ENCODE measurements around the gene KCNC4. TPM values are rescaled to one million over a fixed set of nuclear protein-coding genes. Genes with fewer than 3 reads are reported as not detected.

Gene KCNC4
- total RNA-seq, 4 donors from 2014 or later, result 4.6 to 18.0 (median 9.7) TPM

DNA sequence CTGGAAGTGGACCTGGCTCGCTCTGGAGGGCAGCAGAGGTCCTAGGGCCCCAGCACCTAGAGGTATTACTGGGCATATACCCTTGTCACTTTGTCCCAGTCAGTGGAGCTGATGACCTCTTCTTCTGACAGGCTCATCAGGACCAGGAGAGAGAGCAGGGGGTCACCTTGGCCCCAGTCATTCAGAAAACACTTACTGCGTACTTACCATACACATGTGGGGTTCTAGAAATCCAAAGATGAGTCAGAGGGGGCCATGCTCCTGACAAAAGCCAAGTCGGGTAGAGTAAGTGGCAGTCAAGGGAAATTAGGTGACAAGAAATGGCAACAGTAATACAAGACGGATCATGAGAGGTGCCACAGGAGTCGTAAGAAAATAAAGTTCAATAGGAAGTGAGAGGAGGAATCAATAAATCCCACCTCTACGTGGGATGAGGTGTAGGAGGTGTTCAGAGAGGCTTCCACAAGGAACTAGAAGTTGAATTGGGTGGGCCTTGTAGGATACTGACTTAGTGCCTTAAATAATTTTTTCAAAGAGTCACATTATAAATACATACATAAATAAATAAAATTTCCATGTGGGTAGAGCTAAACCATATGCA is 6.8 kb downstream of the KCNC4 start:
- H3K27me3 ChIP-seq, result no peaks in the 10 kb centered on the region
- WGBS, result 92% methylated on average over 6 of the region's 6 CpGs
- H3K4me3 ChIP-seq, result no peak overlapping the region
- no peak for DNase-seq (ENCODE audit: extremely low spot score)
- H3K36me3 ChIP-seq, result peaks cover 0 to 21% (median 9%) of the 10 kb centered on the region in 4 donors
- TF ChIP-seq EP300 (IDR thresholded peaks at IDR 0.05) (no peak), POLR2A (IDR thresholded peaks at IDR 0.05; ENCODE audit: low read depth) (no peak), POLR2AphosphoS5 (IDR thresholded peaks at IDR 0.05) (no peak)
- TF ChIP-seq, protein P1, sequence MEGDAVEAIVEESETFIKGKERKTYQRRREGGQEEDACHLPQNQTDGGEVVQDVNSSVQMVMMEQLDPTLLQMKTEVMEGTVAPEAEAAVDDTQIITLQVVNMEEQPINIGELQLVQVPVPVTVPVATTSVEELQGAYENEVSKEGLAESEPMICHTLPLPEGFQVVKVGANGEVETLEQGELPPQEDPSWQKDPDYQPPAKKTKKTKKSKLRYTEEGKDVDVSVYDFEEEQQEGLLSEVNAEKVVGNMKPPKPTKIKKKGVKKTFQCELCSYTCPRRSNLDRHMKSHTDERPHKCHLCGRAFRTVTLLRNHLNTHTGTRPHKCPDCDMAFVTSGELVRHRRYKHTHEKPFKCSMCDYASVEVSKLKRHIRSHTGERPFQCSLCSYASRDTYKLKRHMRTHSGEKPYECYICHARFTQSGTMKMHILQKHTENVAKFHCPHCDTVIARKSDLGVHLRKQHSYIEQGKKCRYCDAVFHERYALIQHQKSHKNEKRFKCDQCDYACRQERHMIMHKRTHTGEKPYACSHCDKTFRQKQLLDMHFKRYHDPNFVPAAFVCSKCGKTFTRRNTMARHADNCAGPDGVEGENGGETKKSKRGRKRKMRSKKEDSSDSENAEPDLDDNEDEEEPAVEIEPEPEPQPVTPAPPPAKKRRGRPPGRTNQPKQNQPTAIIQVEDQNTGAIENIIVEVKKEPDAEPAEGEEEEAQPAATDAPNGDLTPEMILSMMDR (IDR thresholded peaks at IDR 0.05), result no peak
- H3K4me1 ChIP-seq, result peaks cover 15 to 45% (median 38%) of the 10 kb centered on the region in 4 donors
- H3K27ac ChIP-seq (replicated peaks in 1 of 4), result no peak overlapping the region
- no peaks in the 10 kb centered on the region for H3K9me3 ChIP-seq
- intact Hi-C loops (cut with DNase I), result no loop called here

DNA sequence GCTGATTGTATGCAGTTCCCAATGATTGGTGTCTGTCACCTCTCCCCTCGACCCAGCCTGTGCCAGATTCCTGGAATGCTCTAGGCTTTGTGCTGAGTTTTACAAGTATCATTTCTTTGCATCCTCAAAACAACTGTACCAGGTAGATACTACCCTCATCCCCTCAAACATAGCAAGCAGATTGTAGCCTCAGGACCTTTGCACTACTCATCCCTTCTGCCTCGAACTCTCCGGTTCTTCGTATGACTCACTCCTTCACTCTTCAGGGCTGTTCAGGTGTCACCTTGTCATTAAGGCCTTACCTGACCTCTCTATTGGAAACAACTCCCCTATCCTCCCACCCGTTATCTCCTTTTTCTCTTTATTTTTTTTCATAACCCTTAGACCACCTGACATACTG is 8.0 kb downstream of the KCNC4 start:
- H3K27ac ChIP-seq (replicated peaks in 1 of 4), result no peak overlapping the region
- intact Hi-C loops (cut with DNase I), result no loop called here
- no peaks in the 10 kb centered on the region for H3K27me3 ChIP-seq
- TF ChIP-seq POLR2AphosphoS5 (IDR thresholded peaks at IDR 0.05), result no peak
- TF ChIP-seq, protein P1 (IDR thresholded peaks at IDR 0.05), result no peak
- TF ChIP-seq POLR2A (IDR thresholded peaks at IDR 0.05; ENCODE audit: low read depth), result no peak
- no peak for TF ChIP-seq EP300 (IDR thresholded peaks at IDR 0.05)
- peaks cover 2 to 33% (median 14%) of the 10 kb centered on the region in 4 donors for H3K36me3 ChIP-seq
- no peak overlapping the region for H3K4me3 ChIP-seq
- DNase-seq (ENCODE audit: extremely low spot score), result no peak
- H3K4me1 ChIP-seq, result peaks cover 6 to 33% (median 26%) of the 10 kb centered on the region in 4 donors
- WGBS, result 91% methylated on average over 5 of the region's 5 CpGs
- H3K9me3 ChIP-seq, result no peaks in the 10 kb centered on the region

DNA sequence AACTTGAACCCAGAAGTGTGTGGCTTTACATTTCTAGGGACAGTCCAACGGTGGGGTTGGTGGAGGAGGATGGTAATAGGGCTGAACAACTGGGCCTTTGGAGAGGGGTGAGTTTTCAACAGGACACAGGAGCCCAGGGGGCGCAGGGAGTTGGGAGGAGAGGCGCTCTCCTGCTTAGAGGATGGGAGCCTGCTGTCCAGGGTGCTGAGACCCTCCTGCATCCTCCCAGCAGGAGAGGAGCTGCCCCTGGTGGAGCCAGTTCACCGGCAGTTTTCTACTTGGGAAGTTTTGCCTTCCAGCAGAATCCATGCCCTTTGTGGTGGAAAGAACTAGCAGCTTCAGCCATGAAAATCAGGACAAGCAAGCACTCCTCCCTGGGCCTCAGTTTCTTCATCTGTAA is 8.6 kb downstream of the KCNC4 start:
- Histone ChIP-seq H3K27ac (replicated peaks in 1 of 4) (no peak overlapping the region), H3K4me3 (no peak overlapping the region), H3K36me3 (peaks cover 5 to 39% (median 20%) of the 10 kb centered on the region in 4 donors), H3K9me3 (no peaks in the 10 kb centered on the region), H3K27me3 (no peaks in the 10 kb centered on the region), H3K4me1 (peaks cover under 1 to 27% (median 20%) of the 10 kb centered on the region in 4 donors)
- no peak for DNase-seq (ENCODE audit: extremely low spot score)
- intact Hi-C loops (cut with DNase I), result no loop called here
- TF ChIP-seq POLR2A (IDR thresholded peaks at IDR 0.05; ENCODE audit: low read depth) (no peak), EP300 (IDR thresholded peaks at IDR 0.05) (no peak), POLR2AphosphoS5 (IDR thresholded peaks at IDR 0.05) (no peak)
- TF ChIP-seq, protein P1 (IDR thresholded peaks at IDR 0.05), result no peak
- 73% methylated on average over 4 of the region's 4 CpGs for WGBS

DNA sequence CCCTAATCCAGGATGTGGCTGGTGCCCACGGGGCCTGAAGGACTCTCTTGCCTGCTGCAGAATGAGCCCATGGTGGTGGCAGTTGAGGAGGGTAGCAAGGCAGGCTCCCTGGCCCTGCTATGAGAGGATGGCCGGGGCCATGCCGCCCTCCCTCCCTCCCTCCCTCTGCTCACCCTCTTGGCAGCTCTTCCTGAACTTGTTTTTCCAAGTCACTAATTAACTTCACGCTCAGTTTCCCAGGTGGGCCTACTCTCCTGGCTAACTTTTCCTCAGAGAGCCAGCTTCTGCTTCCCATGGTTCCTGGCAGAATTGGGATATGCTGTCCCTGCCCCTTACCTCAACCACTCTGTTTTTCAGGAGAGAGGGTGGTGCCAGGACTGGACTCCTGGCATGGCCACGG is 10.2 kb downstream of the KCNC4 start:
- peaks cover 0 to 11% (median 5%) of the 10 kb centered on the region in 4 donors for H3K4me1 ChIP-seq
- intact Hi-C loops (cut with DNase I), result no loop called here
- peaks cover 5 to 51% (median 22%) of the 10 kb centered on the region in 4 donors for H3K36me3 ChIP-seq
- no peaks in the 10 kb centered on the region for H3K9me3 ChIP-seq
- no peaks in the 10 kb centered on the region for H3K27me3 ChIP-seq
- no peak overlapping the region for H3K4me3 ChIP-seq
- DNase-seq (ENCODE audit: extremely low spot score), result no peak
- H3K27ac ChIP-seq (replicated peaks in 1 of 4), result no peak overlapping the region
- TF ChIP-seq POLR2A (IDR thresholded peaks at IDR 0.05; ENCODE audit: low read depth), result no peak
- no peak for TF ChIP-seq EP300 (IDR thresholded peaks at IDR 0.05)
- TF ChIP-seq, protein P1 (IDR thresholded peaks at IDR 0.05), result no peak
- no peak for TF ChIP-seq POLR2AphosphoS5 (IDR thresholded peaks at IDR 0.05)
- 75% methylated on average over 5 of the region's 5 CpGs for WGBS

DNA sequence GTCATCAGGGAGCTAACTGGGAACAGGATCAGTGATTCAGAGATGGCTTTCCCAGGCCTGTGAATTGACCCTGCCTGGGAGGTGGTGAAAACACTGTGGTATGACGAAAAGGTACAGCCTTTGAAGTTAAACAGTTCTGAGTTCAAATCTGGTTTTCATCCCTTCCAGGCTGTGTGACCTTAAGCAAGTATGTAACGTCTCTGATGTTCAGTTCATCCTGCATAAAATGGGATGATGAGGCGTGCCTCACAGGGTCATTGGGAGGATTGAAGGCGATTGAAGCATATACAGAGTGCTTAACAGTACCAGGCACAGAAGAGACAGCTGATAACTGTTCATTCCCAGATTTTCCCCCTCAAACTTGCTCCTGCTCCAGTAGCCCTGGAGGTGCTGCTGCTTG is 11.0 kb downstream of the KCNC4 start:
- WGBS, result 88% methylated on average over 4 of the region's 4 CpGs
- peaks cover 0 to 5% (median 0%) of the 10 kb centered on the region in 4 donors for H3K4me1 ChIP-seq
- H3K36me3 ChIP-seq, result peaks cover 5 to 59% (median 26%) of the 10 kb centered on the region in 4 donors
- DNase-seq (ENCODE audit: extremely low spot score), result no peak
- no peak overlapping the region for H3K4me3 ChIP-seq
- TF ChIP-seq EP300 (IDR thresholded peaks at IDR 0.05) (no peak), POLR2AphosphoS5 (IDR thresholded peaks at IDR 0.05) (no peak), POLR2A (IDR thresholded peaks at IDR 0.05; ENCODE audit: low read depth) (no peak)
- TF ChIP-seq, protein P1 (IDR thresholded peaks at IDR 0.05), result no peak
- intact Hi-C loops (cut with DNase I), result no loop called here
- no peak overlapping the region for H3K27ac ChIP-seq (replicated peaks in 1 of 4)
- no peaks in the 10 kb centered on the region for H3K27me3 ChIP-seq
- no peaks in the 10 kb centered on the region for H3K9me3 ChIP-seq
